ENCODE data around the gene ABCC9.

DNA sequence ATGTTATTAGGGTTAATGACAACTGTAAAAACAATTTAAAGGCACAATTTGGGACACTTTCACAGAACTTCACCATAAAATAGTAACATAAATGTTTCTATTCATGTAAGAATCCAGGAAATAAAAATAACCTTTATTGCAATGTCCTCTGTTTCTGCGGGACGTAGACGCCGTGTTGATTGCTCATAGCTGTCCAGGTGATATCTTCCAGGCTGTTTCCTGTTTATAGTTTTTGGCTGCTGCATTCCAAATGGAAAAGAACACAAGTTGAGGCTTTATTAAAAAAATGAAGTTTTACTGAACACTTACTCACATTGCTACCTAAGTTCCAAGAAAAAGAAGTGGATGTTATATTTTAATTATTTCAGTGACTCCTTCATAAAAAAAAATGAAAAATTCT is 58.6 kb downstream of the ABCC9 start:
- TF ChIP-seq, protein P1, sequence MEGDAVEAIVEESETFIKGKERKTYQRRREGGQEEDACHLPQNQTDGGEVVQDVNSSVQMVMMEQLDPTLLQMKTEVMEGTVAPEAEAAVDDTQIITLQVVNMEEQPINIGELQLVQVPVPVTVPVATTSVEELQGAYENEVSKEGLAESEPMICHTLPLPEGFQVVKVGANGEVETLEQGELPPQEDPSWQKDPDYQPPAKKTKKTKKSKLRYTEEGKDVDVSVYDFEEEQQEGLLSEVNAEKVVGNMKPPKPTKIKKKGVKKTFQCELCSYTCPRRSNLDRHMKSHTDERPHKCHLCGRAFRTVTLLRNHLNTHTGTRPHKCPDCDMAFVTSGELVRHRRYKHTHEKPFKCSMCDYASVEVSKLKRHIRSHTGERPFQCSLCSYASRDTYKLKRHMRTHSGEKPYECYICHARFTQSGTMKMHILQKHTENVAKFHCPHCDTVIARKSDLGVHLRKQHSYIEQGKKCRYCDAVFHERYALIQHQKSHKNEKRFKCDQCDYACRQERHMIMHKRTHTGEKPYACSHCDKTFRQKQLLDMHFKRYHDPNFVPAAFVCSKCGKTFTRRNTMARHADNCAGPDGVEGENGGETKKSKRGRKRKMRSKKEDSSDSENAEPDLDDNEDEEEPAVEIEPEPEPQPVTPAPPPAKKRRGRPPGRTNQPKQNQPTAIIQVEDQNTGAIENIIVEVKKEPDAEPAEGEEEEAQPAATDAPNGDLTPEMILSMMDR (IDR thresholded peaks at IDR 0.05) = no peak
- TF ChIP-seq POLR2A (IDR thresholded peaks at IDR 0.05) = no peak
